Effector CD8-positive, alpha-beta T cell (primary cell): ENCODE measurements around the gene HLA-G.
"Not testable (repeated sequence)": the region's sequence is repeated elsewhere in the genome, so short reads cannot be mapped to it uniquely, and the experiment has no call there.

Source experiments
- DNase-seq: peaks from one replicate; lab custom pipeline; 2025; lab: John Stamatoyannopoulos, UW
- total RNA-seq, 4 experiments: gene quantifications; one replicate each; lab custom pipeline; 2026; lab: John Stamatoyannopoulos, UW

Gene HLA-G
- total RNA-seq = 2.5 to 9.2 (median 6.9) reads per million in 4 experiments

DNA sequence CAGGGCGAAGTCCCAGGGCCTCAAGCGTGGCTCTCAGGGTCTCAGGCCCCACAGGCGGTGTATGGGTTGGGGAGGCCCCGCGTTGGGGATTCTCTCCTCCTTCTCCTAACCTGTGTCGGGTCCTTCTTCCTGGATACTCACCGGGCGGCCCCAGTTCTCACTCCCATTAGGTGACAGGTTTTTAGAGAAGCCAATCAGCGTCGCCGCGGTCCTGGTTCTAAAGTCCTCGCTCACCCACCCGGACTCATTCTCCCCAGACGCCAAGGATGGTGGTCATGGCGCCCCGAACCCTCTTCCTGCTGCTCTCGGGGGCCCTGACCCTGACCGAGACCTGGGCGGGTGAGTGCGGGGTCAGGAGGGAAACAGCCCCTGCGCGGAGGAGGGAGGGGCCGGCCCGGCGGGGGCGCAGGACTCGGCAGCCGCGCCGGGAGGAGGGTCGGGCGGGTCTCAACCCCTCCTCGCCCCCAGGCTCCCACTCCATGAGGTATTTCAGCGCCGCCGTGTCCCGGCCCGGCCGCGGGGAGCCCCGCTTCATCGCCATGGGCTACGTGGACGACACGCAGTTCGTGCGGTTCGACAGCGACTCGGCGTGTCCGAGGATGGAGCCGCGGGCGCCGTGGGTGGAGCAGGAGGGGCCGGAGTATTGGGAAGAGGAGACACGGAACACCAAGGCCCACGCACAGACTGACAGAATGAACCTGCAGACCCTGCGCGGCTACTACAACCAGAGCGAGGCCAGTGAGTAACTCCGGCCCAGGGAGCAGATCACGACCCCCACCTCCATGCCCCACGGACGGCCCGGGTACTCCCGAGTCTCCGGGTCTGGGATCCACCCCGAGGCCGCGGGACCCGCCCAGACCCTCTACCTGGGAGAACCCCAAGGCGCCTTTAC lies at the start of gene HLA-G:
TSS of gene HLA-G (plus strand) at position 247 of the 892 bp plus-strand sequence. CDS start at position 267, 20 bp downstream.
- no peak for DNase-seq

GRCh38 chr6:29780019-29780698 lies 47.5 kb upstream of the HLA-G start:
- DNase-seq = not testable (repeated sequence)

DNA sequence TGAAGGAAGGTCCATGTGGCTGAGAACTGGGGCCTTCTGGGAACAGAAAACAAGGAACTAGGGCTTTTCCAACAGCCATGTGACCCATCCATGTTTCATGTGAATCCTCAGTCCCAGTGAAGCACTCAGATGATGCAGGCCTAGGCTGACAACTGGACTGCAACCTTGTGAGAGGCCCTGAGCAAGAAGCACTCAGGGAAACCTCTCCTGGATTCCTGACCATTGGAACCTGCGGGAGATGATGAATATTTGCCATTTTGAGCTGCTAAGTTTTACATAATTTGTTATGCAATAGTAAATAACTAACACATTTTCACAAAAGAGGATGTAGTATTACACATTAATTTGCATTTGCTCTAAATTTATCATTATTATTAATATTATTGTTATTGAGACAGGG lies 38.4 kb upstream of the HLA-G start:
- DNase-seq = no peak

DNA sequence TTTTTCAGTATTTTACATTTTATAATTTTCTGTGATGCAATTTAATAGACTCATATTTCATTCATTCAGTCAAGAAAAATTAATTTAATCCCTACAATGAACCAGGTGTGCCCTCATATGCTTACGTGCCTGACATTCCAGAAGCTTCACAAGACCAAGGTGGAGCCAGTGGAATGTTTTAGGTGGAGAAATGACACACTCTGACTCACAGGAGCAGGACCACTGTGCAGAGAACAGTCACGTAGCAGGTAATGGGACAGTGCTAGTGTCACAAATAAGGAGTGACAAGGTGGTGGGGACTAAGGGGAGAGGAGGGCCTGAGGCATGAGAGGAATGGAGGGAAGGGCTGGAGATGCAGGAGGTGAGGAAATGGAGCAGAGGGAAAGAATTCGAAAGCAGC lies 37.0 kb upstream of the HLA-G start:
- DNase-seq = no peak

DNA sequence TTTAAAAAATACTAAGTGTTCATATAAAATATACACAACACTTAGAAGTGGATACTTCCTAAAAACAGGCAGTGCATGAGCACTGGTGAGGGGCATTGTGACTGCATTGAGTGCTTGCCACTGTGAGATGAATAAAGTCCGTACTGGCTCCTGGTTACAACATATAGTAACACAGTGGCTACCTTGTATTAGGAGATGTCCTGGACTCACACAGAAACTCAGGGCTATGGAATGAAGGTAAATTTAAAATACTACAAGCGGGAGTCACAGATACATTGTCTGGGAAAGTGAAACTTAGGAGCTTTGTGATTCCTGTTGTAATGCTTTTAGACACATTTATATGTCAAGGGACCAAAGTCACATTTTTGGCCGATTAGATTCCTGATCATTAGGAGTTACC lies 36.5 kb upstream of the HLA-G start:
- DNase-seq = no peak

- no peak for DNase-seq
These were observed 35.9 kb upstream of the HLA-G start for GRCh38 chr6:29791786-29792122.

DNA sequence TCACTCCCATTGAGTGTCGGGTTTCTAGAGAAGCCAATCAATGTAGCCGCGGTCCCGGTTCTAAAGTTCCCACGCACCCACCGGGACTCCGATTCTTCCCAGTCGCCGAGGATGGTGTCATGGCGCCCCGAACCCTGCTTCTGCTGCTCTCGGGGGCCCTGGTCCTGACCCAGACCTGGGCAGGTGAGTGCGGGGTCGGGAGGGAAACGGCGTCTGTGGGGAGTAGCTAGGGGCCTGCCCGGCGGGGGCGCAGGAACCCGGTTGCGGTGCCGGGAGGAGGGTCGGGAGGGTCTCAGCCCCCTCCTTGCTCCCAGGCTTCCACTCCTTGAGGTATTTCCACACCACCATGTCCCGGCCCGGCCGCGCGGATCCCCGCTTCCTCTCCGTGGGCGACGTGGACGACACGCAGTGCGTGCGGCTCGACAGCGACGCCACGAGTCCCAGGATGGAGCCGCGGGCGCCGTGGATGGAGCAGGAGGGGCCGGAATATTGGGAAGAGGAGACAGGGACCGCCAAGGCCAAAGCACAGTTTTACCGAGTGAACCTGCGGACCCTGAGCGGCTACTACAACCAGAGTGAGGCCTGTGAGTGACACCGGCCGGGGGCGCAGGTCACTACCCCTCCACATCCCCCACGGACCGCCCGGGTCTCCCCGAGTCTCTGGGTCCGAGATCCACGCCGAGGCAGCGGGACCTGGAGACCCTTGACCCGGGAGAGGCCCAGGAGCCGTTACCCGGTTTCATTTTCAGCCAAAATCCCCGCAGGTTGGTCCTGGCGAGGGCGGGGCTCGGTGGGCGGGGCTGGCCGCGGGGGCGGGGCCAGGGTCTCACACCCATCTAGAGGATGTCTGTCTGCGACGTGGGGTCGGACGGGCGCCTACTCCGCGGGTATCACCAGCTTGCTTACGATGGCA lies 35.2 kb upstream of the HLA-G start:
- DNase-seq = peak; percentile 77

DNA sequence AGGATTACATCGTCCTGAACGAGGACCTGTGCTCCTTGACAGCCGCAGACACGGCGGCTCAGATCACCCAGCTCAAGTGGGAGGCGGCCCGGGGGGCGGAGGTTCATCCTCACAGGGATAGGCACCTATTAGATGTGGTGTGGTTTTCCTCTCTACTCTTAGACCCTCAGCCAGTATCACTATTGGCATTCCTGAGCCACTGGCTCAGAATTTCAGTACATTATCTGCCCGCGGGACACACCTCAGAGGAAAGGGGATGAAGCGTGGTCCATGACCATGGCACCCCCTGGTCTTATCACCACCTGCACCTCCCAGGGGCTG lies 34.6 kb upstream of the HLA-G start:
- no peak for DNase-seq

GRCh38 chr6:29793796-29794195 lies 33.8 kb upstream of the HLA-G start:
- no peak for DNase-seq

GRCh38 chr6:29796026-29796425 lies 31.6 kb upstream of the HLA-G start:
- DNase-seq = no peak

GRCh38 chr6:29797135-29797534 lies 30.5 kb upstream of the HLA-G start:
- no peak for DNase-seq

DNA sequence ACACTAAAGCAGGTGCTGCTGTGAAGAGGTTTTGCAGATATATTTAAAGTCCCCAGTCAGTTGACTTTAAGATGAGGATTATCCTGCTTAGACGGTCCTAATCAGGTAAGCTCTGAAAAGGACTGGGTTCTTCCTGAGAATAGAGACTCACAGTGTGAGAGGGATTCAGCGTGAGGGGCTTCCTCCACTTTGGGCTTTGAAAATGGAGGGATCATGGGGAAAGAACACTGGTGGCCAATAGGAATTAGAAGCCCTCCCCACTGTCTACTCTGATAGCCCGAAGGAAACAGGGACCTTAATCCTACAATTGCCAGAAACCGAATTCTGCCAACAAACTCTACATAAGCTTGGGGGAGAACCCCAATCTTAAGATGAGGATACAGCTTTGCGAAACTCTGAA lies 29.7 kb upstream of the HLA-G start:
- DNase-seq = no peak

GRCh38 chr6:29800254-29800653 lies 27.4 kb upstream of the HLA-G start:
- DNase-seq = no peak

- no peak for DNase-seq
These were observed 21.2 kb upstream of the HLA-G start for GRCh38 chr6:29806387-29806786.

DNA sequence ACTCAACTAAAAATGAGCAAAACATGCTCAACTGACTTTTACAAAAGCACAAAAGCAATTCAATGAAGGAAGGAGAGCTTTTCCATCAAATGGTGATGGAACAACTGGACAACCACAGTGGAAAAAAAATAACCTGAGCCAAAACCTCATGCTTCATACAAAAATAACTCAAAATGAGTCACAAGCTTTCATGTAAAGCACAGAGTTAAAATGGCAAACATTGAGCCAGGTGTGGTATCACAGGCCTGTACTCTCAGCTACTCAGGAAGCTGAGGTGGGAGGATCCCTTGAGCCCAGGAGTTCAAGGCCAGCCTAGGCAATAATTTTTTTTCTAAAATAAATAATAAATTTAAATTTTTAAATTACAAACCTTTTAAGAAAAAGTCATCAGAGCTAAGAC lies 18.4 kb upstream of the HLA-G start:
- DNase-seq = no peak

- no peak for DNase-seq
These were observed 17.3 kb upstream of the HLA-G start for GRCh38 chr6:29810371-29810770.

GRCh38 chr6:29811377-29811776 lies 16.2 kb upstream of the HLA-G start:
- no peak for DNase-seq

DNA sequence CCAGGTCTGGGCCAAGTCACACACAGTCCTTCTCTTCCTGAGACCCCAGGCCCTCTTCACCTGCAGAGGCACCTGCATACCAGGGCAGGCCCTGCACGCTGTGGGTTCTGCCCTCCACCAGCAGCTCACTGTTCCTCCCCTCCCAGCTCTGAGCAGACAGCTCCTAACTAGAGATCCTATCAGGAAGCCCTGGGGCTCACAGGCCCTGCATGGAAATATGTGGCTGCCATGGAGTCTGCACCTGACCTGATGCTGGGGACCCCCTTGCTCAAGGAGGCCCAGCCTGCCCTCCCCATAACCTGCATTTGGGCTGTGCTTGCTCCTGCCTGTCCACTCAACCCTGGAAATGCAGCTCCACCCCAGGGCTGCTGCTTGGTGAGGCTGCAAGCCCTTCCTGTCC lies 14.6 kb upstream of the HLA-G start:
- no peak for DNase-seq

DNA sequence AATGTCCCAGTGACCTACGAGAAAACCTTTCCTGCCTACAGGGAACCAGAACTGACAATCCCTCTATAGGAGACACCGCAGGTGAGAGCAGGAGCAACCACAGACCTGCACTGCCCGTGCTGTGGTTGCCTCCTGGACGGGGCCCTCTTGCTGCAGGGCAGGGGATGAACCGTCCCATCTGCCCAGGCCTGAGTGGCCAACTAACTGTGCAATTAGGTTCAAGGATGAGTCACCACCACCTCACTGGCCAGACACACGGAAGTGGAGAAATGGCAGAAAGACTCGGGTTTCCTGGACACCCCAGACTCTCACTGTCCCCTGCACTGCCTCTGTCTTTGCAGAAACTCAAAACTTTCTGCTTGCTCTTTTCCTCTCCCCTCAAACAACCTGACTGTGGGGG lies 13.8 kb upstream of the HLA-G start:
- no peak for DNase-seq

- no peak for DNase-seq
These were observed 13.1 kb upstream of the HLA-G start for GRCh38 chr6:29814379-29815117.

GRCh38 chr6:29815118-29815750 lies 12.4 kb upstream of the HLA-G start:
- no peak for DNase-seq
